ENCODE data around the gene EBF4. TPM values are rescaled to one million over a fixed set of nuclear protein-coding genes. Genes with fewer than 3 reads are reported as not detected.

The EBF4 gene
- polyA plus RNA-seq, 3 donors = 0.12 TPM; not detected in 2

- no peak overlapping the region for H3K27ac ChIP-seq (ENCODE audit: low read depth in 1 of 2, low read length in 2 of 2)
- Mint-ChIP-seq H3K27me3 (ENCODE audit: low read depth in 3 of 3) (peaks cover 48 to 87% (median 48%) of the 10 kb centered on the region in 3 donors), H3K4me3 (peak overlapping the region; percentile 77 to 90), H3K36me3 (peaks cover 3 to 14% of the 10 kb centered on the region in 2 donors), H3K9me3 (peaks cover 0 to 13% (median 10%) of the 10 kb centered on the region in 7 donors), H3K4me1 (peaks cover 25% of the 10 kb centered on the region), H3K27ac (no peak overlapping the region)
- no peaks in the 10 kb centered on the region for H3K36me3 ChIP-seq (replicated peaks in 1 of 2; ENCODE audit: control insufficient read depth in 1 of 2, insufficient read depth in 2 of 2, low read length in 2 of 2)
- H3K9ac ChIP-seq (ENCODE audit: insufficient read depth, low read length, poor library complexity, severe bottlenecking) = peak overlapping the region; percentile 29
- no peaks in the 10 kb centered on the region for H4K20me1 ChIP-seq (ENCODE audit: insufficient read depth, low read length)
- H3K4me2 ChIP-seq (replicated peaks; ENCODE audit: extremely low read depth, low read length, poor library complexity, severe bottlenecking) = peak overlapping the region; percentile 83
- WGBS (ENCODE audit: insufficient coverage) = 3% methylated on average over 38 of the region's 47 CpGs
- H2AFZ ChIP-seq (ENCODE audit: insufficient read depth, low read depth, low read length, poor library complexity, severe bottlenecking) = peak overlapping the region; percentile 77
- H3K27me3 ChIP-seq (ENCODE audit: control insufficient read depth in 2 of 2, insufficient read depth in 2 of 2, low read length in 2 of 2) = peaks cover 18 to 56% of the 10 kb centered on the region in 2 donors
- H3K4me1 ChIP-seq (ENCODE audit: control insufficient read depth in 1 of 2, insufficient read depth in 2 of 2, low read length in 2 of 2) = peaks cover 27 to 33% of the 10 kb centered on the region in 2 donors
- peak; percentile 80 for TF ChIP-seq CTCF (IDR thresholded peaks at IDR 0.05)
- H3K9me3 ChIP-seq (replicated peaks in 1 of 2; ENCODE audit: control insufficient read depth in 1 of 2, insufficient read depth in 1 of 2, low read length in 2 of 2) = peaks cover 0 to 3% of the 10 kb centered on the region in 2 donors
- no peaks in the 10 kb centered on the region for H3K79me2 ChIP-seq (ENCODE audit: insufficient read depth, low read length)
- peak overlapping the region; percentile 26 to 75 (median 30) for H3K4me3 ChIP-seq (replicated peaks in 1 of 3; ENCODE audit: low read depth in 2 of 3, low read length in 3 of 3)
- intact Hi-C loops (cut with micrococcal nuclease) = loop anchor here in 1 of 2 donors (5.0 kb wide), 1 partner anchor 66 kb away; no protein-coding TSS in a partner anchor
- peak; percentile 10 to 37 (median 28) for DNase-seq
These were observed 60.2 kb downstream of the EBF4 start for GRCh38 chr20:2752567-2753460.

DNA sequence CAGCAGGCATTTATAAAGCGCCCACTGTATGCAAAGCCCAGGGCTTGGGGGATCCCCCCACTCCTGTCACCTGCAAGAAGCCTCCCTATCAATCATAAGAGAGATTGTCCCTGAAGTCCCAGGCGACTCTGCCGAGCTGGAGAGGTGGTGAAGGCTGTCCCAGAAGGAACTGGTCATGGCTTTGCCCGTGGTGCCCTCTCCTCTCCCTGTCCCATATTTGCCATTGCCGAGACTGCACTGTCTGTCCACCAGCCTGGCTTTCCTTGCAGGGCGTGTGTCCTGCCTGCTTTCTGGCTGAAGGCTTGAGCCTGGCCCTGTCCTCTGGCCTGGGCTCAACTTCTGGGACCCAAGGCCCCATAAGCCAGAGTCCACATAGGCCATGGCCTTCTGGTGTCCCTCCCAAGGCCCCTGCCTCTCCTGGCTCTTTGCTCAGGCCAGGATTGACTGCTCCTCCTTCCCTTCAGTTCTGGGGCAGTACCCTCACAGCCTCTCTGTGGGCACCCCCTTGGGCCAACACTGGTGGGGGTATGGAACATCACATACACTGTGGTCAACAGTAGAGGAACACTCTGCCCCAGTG, 61.0 kb downstream of the EBF4 start:
- Histone ChIP-seq H3K4me1 (ENCODE audit: control insufficient read depth in 1 of 2, insufficient read depth in 2 of 2, low read length in 2 of 2) (peaks cover 27 to 33% of the 10 kb centered on the region in 2 donors), H3K36me3 (replicated peaks in 1 of 2; ENCODE audit: control insufficient read depth in 1 of 2, insufficient read depth in 2 of 2, low read length in 2 of 2) (no peaks in the 10 kb centered on the region), H3K9ac (ENCODE audit: insufficient read depth, low read length, poor library complexity, severe bottlenecking) (no peak overlapping the region), H2AFZ (ENCODE audit: insufficient read depth, low read depth, low read length, poor library complexity, severe bottlenecking) (no peak overlapping the region), H3K4me2 (replicated peaks; ENCODE audit: extremely low read depth, low read length, poor library complexity, severe bottlenecking) (no peak overlapping the region), H3K79me2 (ENCODE audit: insufficient read depth, low read length) (no peaks in the 10 kb centered on the region), H3K4me3 (replicated peaks in 1 of 3; ENCODE audit: low read depth in 2 of 3, low read length in 3 of 3) (no peak overlapping the region), H3K9me3 (replicated peaks in 1 of 2; ENCODE audit: control insufficient read depth in 1 of 2, insufficient read depth in 1 of 2, low read length in 2 of 2) (peaks cover 0 to 3% of the 10 kb centered on the region in 2 donors), H4K20me1 (ENCODE audit: insufficient read depth, low read length) (no peaks in the 10 kb centered on the region), H3K27me3 (ENCODE audit: control insufficient read depth in 2 of 2, insufficient read depth in 2 of 2, low read length in 2 of 2) (peaks cover 18 to 56% of the 10 kb centered on the region in 2 donors), H3K27ac (ENCODE audit: low read depth in 1 of 2, low read length in 2 of 2) (no peak overlapping the region)
- intact Hi-C loops (cut with micrococcal nuclease) = loop anchor here in 1 of 2 donors (5.0 kb wide), 1 partner anchor 66 kb away; no protein-coding TSS in a partner anchor
- Mint-ChIP-seq H3K27ac (peak overlapping the region in 1 of 7 donors; percentile 57), H3K36me3 (peaks cover 3 to 14% of the 10 kb centered on the region in 2 donors), H3K27me3 (ENCODE audit: low read depth in 3 of 3) (peaks cover 48 to 79% (median 49%) of the 10 kb centered on the region in 3 donors), H3K4me1 (peaks cover 25% of the 10 kb centered on the region), H3K9me3 (peaks cover 0 to 13% (median 10%) of the 10 kb centered on the region in 7 donors), H3K4me3 (peak overlapping the region in 1 of 2 donors; percentile 90)
- TF ChIP-seq CTCF (IDR thresholded peaks at IDR 0.05) = no peak
- no peak for DNase-seq
- WGBS (ENCODE audit: insufficient coverage) = 77% methylated on average over 5 of the region's 6 CpGs
